BJ (cell line): ENCODE results near the gene UPK1A. TPM values are rescaled to one million over a fixed set of nuclear protein-coding genes. Genes with fewer than 3 reads are reported as not detected.
"Not testable (repeated sequence)": the region's sequence is repeated elsewhere in the genome, so short reads cannot be mapped to it uniquely, and the experiment has no call there.

Experiments used
- CTCF ChIA-PET: fragments of 350-600 bp; formaldehyde crosslinking; extraction: SDS; loops from one replicate; lab custom pipeline; 2021; ENCODE audit warnings: antibody characterized with exemption, inconsistent platforms; lab: Yijun Ruan, JAX
- POLR2A ChIA-PET: fragments of 300-600 bp; sonication (Branson Sonifier 250); formaldehyde crosslinking; extraction: SDS; loops from one replicate; lab custom pipeline; 2021; ENCODE audit warnings: antibody characterized with exemption; lab: Charles Lee
- DNase-seq: peaks from one replicate; pipeline ENCODE4 v3.0.0-alpha.2; 2011; ENCODE audit warnings: low read depth
- H3K27me3 ChIP-seq: 2 replicates; pipeline ENCODE4 v1.6.0; 2011; ENCODE audit warnings: low read length; ENCODE audit not compliant: control insufficient read depth, insufficient read depth
- H3K36me3 ChIP-seq: 2 replicates; pipeline ENCODE4 v1.5.1; 2011; ENCODE audit warnings: low read length; ENCODE audit not compliant: control insufficient read depth, insufficient read depth
- H3K4me3 ChIP-seq: 2 replicates; pipeline ENCODE4 v1.5.1; 2011; ENCODE audit warnings: low read depth, mild to moderate bottlenecking, control low read depth, low read length
- polyA plus RNA-seq: library from polyadenylated mRNA; depleted of rRNA; stranded (reverse); fragments of >200 nt; gene quantifications from 2 replicates; pipeline ENCODE4 v1.2.3, GENCODE V29; 2011
- TF ChIP-seq, protein P1 (sequence below): IDR thresholded peaks from 2 replicates; pipeline ENCODE4 v1.5.1; 2011; ENCODE audit warnings: low read depth, mild to moderate bottlenecking, control low read depth, inconsistent platforms, low read length, moderate library complexity; ENCODE audit not compliant: insufficient read depth

UPK1A gene
- polyA plus RNA-seq, 1 experiment = 0.39 TPM

DNA sequence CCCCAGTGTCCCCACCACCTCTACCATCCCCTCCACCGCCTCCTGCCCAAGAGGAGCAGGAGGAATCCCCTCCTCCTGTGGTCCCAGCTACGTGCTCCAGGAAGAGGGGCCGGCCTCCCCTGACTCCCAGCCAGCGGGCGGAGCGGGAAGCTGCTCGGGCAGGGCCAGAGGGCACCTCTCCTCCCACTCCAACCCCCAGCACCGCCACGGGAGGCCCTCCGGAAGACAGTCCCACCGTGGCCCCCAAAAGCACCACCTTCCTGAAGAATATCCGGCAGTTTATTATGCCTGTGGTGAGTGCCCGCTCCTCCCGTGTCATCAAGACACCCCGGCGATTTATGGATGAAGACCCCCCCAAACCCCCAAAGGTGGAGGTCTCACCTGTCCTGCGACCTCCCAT, 54.3 kb downstream of the UPK1A start:
- POLR2A ChIA-PET = no interaction called here
- TF ChIP-seq, protein P1, sequence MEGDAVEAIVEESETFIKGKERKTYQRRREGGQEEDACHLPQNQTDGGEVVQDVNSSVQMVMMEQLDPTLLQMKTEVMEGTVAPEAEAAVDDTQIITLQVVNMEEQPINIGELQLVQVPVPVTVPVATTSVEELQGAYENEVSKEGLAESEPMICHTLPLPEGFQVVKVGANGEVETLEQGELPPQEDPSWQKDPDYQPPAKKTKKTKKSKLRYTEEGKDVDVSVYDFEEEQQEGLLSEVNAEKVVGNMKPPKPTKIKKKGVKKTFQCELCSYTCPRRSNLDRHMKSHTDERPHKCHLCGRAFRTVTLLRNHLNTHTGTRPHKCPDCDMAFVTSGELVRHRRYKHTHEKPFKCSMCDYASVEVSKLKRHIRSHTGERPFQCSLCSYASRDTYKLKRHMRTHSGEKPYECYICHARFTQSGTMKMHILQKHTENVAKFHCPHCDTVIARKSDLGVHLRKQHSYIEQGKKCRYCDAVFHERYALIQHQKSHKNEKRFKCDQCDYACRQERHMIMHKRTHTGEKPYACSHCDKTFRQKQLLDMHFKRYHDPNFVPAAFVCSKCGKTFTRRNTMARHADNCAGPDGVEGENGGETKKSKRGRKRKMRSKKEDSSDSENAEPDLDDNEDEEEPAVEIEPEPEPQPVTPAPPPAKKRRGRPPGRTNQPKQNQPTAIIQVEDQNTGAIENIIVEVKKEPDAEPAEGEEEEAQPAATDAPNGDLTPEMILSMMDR = no peak
- CTCF ChIA-PET = no interaction called here

DNA sequence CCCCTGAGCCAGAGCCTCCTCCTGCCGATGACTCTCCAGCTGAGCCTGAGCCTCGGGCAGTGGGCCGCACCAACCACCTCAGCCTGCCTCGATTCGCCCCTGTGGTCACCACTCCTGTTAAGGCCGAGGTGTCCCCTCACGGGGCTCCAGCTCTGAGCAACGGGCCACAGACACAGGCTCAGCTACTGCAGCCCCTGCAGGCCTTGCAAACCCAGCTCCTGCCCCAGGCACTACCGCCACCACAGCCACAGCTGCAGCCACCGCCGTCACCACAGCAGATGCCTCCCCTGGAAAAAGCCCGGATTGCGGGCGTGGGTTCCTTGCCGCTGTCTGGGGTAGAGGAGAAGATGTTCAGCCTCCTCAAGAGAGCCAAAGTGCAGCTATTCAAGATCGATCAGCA, 55.1 kb downstream of the UPK1A start:
- Histone ChIP-seq H3K27me3 (no peaks in the 10 kb centered on the region), H3K4me3 (no peak overlapping the region), H3K36me3 (peaks cover 39% of the 10 kb centered on the region)
- ChIA-PET CTCF (no interaction called here), POLR2A (no interaction called here)
- TF ChIP-seq, protein P1 = no peak
- no peak for DNase-seq

More for the DNA sequence above, 54.3 kb downstream of the UPK1A start:
- no peak for DNase-seq
- Histone ChIP-seq H3K4me3 (no peak overlapping the region), H3K36me3 (peaks cover 34% of the 10 kb centered on the region), H3K27me3 (no peaks in the 10 kb centered on the region)

GRCh38 chr19:35722461-35722860, 56.1 kb downstream of the UPK1A start:
- no peak for DNase-seq
- ChIA-PET CTCF (no interaction called here), POLR2A (interaction anchor here (0.6 kb wide), 1 partner anchor 26 kb away, joined by 3 read pairs; the partner anchor contains the start of gene LIN37)
- H3K27me3 ChIP-seq = no peaks in the 10 kb centered on the region
- peaks cover 47% of the 10 kb centered on the region for H3K36me3 ChIP-seq
- H3K4me3 ChIP-seq = no peak overlapping the region
- TF ChIP-seq, protein P1 = no peak

DNA sequence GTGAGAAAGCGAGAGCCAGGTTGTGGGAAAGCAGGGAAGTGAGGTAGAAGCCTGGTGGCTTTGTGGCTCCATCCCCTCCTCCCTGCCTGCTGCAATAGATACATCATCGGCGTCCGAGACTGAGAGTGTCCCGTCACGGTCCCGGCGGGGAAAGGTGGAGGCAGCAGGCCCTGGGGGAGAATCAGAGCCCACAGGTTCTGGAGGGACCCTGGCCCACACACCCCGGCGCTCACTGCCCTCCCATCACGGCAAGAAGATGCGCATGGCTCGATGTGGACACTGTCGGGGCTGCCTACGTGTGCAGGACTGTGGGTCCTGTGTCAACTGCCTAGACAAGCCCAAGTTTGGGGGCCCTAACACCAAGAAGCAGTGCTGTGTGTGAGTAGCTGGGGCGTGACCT, 56.6 kb downstream of the UPK1A start:
- H3K36me3 ChIP-seq = peaks cover 51% of the 10 kb centered on the region
- no peaks in the 10 kb centered on the region for H3K27me3 ChIP-seq
- ChIA-PET CTCF (interaction anchor here (0.6 kb wide), 1 partner anchor 1430 kb away, joined by 4 read pairs; no protein-coding TSS in a partner anchor), POLR2A (interaction anchor here (0.6 kb wide), 1 partner anchor 25 kb away, joined by 3 read pairs; the partner anchor contains the start of gene LIN37)
- TF ChIP-seq, protein P1 = no peak
- DNase-seq = no peak
- H3K4me3 ChIP-seq = no peak overlapping the region

DNA sequence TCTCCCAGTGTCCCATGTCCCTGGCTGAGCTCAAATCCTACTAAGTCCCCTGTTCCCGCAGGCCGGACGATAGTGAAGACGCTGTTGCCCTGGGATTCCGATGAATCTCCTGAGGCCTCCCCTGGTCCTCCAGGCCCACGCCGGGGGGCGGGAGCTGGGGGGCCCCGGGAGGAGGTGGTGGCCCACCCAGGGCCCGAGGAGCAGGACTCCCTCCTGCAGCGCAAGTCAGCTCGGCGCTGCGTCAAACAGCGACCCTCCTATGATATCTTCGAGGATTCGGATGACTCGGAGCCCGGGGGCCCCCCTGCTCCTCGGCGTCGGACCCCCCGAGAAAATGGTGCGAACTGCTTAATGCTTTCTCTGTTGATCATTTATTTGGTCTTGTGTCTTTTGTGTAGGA, 57.4 kb downstream of the UPK1A start:
- POLR2A ChIA-PET = no interaction called here
- Histone ChIP-seq H3K4me3 (no peak overlapping the region), H3K27me3 (no peaks in the 10 kb centered on the region), H3K36me3 (peaks cover 58% of the 10 kb centered on the region)
- CTCF ChIA-PET = interaction anchor here (0.6 kb wide), 1 partner anchor 1431 kb away, joined by 4 read pairs; no protein-coding TSS in a partner anchor
- TF ChIP-seq, protein P1 = no peak
- no peak for DNase-seq

GRCh38 chr19:35724132-35724531, 57.8 kb downstream of the UPK1A start:
- POLR2A ChIA-PET, DNase-seq, CTCF ChIA-PET, H3K27me3 ChIP-seq, H3K4me3 ChIP-seq: not testable (repeated sequence)
- H3K36me3 ChIP-seq = peaks cover 61% of the 10 kb centered on the region
